A549 (cell line): Measurements from ENCODE around the gene CNTN5.

ENCODE experiments used
- E2F6 ChIP-seq: IDR thresholded peaks from 2 replicates; pipeline ENCODE4 v1.6.1; 2012; ENCODE audit warnings: low read depth, borderline replicate concordance
- RAD21 ChIP-seq, 2 experiments: fragments of >200 bp in 1 of 2; sonication (Bioruptor Twin) in 1 of 2; formaldehyde crosslinking in 1 of 2; IDR thresholded peaks in 1 of 2; conservative IDR thresholded peaks in 1 of 2; 2 replicates in 1 of 2; 3 replicates in 1 of 2; pipeline ENCODE4 v1.6.1; 2012 to 2018; ENCODE audit warnings: inconsistent platforms in 1 of 2

DNA sequence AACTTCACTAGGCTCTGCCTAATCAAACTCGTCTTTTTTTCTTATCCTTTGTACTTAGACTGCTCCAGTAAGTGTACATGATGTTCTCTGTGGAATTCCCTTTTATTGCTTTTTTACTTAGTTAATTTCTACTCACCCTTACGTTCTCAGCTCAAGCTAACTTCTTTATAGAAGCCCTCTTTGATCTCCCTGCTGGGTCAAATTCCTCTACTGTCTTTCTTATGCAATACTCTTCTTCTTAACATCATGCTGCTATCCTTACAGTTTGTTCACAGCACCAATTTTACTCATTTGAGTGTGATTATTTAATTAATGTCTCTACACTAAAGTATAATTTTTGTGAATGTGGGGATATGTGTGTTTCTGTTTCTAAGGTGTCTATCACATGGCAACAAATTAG, 498.3 kb downstream of the CNTN5 start:
- TF ChIP-seq E2F6 = no peak
- no peak for TF ChIP-seq RAD21 (conservative IDR thresholded peaks at IDR 0.05 in 1 of 2, IDR thresholded peaks at IDR 0.05 in 1 of 2)
